Measurements from ENCODE around the gene RAB3GAP1. TPM values are rescaled to one million over a fixed set of nuclear protein-coding genes. Genes with fewer than 3 reads are reported as not detected.

The RAB3GAP1 gene
- polyA plus RNA-seq, 1 donor from 2014 or later: 43.3 TPM

DNA sequence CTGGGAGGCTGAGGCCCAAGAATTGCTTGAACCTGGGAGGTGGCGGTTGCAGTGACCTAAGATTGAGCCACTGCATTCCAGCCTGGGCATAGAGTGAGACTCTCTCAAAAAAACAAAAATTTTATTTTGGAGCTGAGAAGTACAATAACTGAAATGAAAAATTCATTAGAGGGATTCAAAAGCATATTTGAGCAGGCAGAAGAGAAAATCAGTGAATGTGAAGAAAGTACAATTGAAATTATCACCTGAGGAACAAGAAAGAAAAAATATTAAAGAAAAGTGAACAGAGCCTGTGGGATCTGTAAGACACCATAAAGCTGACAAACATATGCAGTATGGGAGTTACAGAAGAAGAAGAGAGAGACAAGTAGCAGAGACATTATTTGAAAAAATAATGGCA is 137.1 kb downstream of the RAB3GAP1 start:
- Histone ChIP-seq H4K20me1 (ENCODE audit: insufficient read depth) (no peaks in the 10 kb centered on the region), H3K9me2 (ENCODE audit: insufficient read depth, low read length) (no peaks in the 10 kb centered on the region), H3F3A (ENCODE audit: insufficient read depth, low read length, poor library complexity, severe bottlenecking) (no peaks in the 10 kb centered on the region), H3K79me2 (replicated peaks; ENCODE audit: insufficient read depth, low read length) (no peaks in the 10 kb centered on the region), H3K4me2 (ENCODE audit: low read length) (no peak overlapping the region), H3K4me3 (ENCODE audit: low read length) (no peak overlapping the region), H3K9ac (ENCODE audit: low read length) (no peak overlapping the region), H3K27me3 (ENCODE audit: insufficient read depth, low read depth, low read length) (no peaks in the 10 kb centered on the region), H3K9me3 (ENCODE audit: low read length) (no peaks in the 10 kb centered on the region), H2AFZ (ENCODE audit: low read depth, low read length) (no peak overlapping the region), H3K36me3 (ENCODE audit: insufficient read depth, low read length) (no peaks in the 10 kb centered on the region), H3K27ac (ENCODE audit: low read length) (no peak overlapping the region)
- no peak for TF ChIP-seq TAF1 (IDR thresholded peaks at IDR 0.05; ENCODE audit: low read depth)
- TF ChIP-seq, protein P1, sequence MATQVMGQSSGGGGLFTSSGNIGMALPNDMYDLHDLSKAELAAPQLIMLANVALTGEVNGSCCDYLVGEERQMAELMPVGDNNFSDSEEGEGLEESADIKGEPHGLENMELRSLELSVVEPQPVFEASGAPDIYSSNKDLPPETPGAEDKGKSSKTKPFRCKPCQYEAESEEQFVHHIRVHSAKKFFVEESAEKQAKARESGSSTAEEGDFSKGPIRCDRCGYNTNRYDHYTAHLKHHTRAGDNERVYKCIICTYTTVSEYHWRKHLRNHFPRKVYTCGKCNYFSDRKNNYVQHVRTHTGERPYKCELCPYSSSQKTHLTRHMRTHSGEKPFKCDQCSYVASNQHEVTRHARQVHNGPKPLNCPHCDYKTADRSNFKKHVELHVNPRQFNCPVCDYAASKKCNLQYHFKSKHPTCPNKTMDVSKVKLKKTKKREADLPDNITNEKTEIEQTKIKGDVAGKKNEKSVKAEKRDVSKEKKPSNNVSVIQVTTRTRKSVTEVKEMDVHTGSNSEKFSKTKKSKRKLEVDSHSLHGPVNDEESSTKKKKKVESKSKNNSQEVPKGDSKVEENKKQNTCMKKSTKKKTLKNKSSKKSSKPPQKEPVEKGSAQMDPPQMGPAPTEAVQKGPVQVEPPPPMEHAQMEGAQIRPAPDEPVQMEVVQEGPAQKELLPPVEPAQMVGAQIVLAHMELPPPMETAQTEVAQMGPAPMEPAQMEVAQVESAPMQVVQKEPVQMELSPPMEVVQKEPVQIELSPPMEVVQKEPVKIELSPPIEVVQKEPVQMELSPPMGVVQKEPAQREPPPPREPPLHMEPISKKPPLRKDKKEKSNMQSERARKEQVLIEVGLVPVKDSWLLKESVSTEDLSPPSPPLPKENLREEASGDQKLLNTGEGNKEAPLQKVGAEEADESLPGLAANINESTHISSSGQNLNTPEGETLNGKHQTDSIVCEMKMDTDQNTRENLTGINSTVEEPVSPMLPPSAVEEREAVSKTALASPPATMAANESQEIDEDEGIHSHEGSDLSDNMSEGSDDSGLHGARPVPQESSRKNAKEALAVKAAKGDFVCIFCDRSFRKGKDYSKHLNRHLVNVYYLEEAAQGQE (IDR thresholded peaks at IDR 0.05; ENCODE audit: borderline replicate concordance): no peak

DNA sequence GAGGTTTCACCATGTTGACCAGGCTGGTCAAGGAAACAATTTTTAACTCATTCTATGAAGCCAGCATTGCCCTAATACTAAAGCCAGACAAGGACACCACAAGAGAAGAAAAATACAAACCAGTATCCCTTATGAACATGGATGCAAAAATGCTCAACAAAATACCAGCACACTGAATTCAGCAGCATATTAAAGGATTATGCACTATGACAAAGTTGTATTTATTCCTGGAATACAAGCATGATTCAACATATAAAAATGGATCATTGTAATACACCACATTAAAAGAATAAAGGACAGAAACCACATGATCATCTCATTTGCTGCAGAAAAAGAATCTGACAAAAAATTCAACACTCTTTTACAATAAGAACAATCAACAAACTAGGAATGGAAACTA is 138.7 kb downstream of the RAB3GAP1 start:
- H3K36me3 ChIP-seq (ENCODE audit: insufficient read depth, low read length): no peaks in the 10 kb centered on the region
- H3K9me2 ChIP-seq (ENCODE audit: insufficient read depth, low read length): no peaks in the 10 kb centered on the region
- no peaks in the 10 kb centered on the region for H3K79me2 ChIP-seq (replicated peaks; ENCODE audit: insufficient read depth, low read length)
- H3K9me3 ChIP-seq (ENCODE audit: low read length): no peaks in the 10 kb centered on the region
- H3K27ac ChIP-seq (ENCODE audit: low read length): no peak overlapping the region
- no peaks in the 10 kb centered on the region for H4K20me1 ChIP-seq (ENCODE audit: insufficient read depth)
- H2AFZ ChIP-seq (ENCODE audit: low read depth, low read length): no peak overlapping the region
- H3K4me3 ChIP-seq (ENCODE audit: low read length): no peak overlapping the region
- H3K9ac ChIP-seq (ENCODE audit: low read length): no peak overlapping the region
- no peaks in the 10 kb centered on the region for H3K27me3 ChIP-seq (ENCODE audit: insufficient read depth, low read depth, low read length)
- no peak overlapping the region for H3K4me2 ChIP-seq (ENCODE audit: low read length)
- no peaks in the 10 kb centered on the region for H3F3A ChIP-seq (ENCODE audit: insufficient read depth, low read length, poor library complexity, severe bottlenecking)
- TF ChIP-seq MXI1 (conservative IDR thresholded peaks at IDR 0.05; ENCODE audit: poor library complexity, severe bottlenecking): no peak
- no peak for TF ChIP-seq RAD21 (conservative IDR thresholded peaks at IDR 0.05)
- TF ChIP-seq EZH2 (IDR thresholded peaks at IDR 0.05; ENCODE audit: borderline replicate concordance, insufficient read depth, low read length, poor library complexity, severe bottlenecking): no peak
- no peak for TF ChIP-seq POLR2AphosphoS5 (IDR thresholded peaks at IDR 0.05)
- TF ChIP-seq EP300 (conservative IDR thresholded peaks at IDR 0.05; ENCODE audit: poor library complexity, severe bottlenecking): no peak
- TF ChIP-seq, protein P1 (IDR thresholded peaks at IDR 0.05; ENCODE audit: borderline replicate concordance): no peak
- TF ChIP-seq SMC3 (conservative IDR thresholded peaks at IDR 0.05; ENCODE audit: poor library complexity): no peak
- TF ChIP-seq, protein P2, sequence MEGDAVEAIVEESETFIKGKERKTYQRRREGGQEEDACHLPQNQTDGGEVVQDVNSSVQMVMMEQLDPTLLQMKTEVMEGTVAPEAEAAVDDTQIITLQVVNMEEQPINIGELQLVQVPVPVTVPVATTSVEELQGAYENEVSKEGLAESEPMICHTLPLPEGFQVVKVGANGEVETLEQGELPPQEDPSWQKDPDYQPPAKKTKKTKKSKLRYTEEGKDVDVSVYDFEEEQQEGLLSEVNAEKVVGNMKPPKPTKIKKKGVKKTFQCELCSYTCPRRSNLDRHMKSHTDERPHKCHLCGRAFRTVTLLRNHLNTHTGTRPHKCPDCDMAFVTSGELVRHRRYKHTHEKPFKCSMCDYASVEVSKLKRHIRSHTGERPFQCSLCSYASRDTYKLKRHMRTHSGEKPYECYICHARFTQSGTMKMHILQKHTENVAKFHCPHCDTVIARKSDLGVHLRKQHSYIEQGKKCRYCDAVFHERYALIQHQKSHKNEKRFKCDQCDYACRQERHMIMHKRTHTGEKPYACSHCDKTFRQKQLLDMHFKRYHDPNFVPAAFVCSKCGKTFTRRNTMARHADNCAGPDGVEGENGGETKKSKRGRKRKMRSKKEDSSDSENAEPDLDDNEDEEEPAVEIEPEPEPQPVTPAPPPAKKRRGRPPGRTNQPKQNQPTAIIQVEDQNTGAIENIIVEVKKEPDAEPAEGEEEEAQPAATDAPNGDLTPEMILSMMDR (IDR thresholded peaks at IDR 0.05; ENCODE audit: poor library complexity, severe bottlenecking): no peak
- no peak for TF ChIP-seq TAF1 (IDR thresholded peaks at IDR 0.05; ENCODE audit: low read depth)

Data from neural cell (in vitro differentiated cells).